ENCODE results near the gene BNIP1.

BNIP1 gene

DNA sequence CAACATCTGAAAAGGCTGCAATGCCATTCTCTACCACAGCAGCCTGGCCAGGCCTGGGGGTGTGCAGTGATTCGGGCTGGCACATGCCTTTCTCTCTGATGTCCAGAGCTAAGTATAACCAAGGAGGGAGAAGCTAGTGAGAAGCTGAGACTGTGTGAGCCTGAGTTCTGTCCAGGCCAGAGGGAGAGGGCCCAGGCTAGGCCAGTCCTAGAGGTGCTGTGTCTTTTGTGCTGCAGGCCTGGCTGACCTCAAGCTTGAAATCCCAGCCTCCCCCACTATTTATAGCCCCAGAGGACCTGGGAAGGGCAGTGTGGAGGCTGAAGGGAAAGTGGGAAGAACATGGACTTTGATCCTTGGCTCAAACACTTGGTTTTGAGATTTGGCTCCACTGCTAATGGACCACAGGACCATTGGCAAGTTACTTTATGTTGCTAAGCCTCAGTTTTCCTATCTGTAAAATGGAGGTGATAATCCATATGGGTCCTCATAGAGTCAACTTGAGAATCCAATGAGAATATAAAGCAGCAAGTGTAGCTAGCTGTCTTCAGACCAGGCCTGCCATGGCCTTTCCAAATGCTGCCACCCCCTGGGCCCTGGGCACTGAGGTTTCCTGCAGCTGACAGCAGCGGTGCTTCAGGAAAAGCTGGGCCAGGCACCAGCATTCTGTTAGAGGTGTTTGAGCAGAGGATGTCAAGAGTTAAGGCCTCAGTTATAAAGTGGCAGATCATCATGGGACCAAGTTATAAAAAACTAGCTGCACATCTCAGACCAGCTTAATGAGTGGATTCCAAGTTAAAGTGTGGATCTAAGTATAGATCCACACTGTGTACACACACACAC lies 21.1 kb downstream of the BNIP1 start:
- DNase-seq (ENCODE audit: low read depth, low spot score), result no peak

DNA sequence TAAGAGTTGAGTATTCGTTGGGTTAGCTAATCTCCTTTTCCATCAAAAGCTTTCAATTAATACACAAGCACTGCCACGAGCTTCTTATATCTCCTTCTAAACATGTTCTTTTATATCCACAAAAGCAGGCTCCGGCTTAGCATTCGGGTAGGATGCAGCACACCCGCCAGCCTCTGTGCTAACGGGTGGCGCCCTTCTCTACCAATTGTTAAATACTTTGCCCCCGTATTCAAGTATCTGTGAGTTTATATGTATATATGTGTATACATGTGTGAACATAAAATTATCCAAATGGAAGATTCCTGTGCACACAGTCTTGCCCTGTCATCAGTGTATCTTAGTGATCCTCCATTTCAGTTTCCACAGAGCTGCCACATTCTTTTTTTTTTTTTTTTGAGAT lies 27.8 kb downstream of the BNIP1 start:
- no peak for DNase-seq (ENCODE audit: low read depth, low spot score)

DNA sequence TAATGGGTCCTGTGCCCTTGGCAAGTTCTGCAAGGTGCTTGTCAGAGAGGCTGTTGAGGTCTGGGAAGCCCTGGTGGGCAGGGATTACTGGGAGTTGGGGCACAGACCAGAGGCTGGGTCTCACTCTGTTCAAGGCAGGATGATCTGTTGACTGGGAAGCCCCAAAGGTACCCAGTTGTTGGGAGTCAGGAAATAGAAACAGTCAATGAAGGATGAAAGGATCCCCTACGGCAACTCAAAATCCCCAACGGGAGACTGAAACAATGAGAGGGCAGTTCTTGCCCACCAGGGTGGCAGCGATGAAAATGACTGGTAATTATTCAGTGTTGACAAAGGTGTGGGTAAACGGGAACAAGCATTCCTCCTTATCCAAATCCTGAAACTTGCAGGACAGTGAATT lies 31.2 kb downstream of the BNIP1 start:
- DNase-seq (ENCODE audit: low read depth, low spot score), result peak; percentile 14

DNA sequence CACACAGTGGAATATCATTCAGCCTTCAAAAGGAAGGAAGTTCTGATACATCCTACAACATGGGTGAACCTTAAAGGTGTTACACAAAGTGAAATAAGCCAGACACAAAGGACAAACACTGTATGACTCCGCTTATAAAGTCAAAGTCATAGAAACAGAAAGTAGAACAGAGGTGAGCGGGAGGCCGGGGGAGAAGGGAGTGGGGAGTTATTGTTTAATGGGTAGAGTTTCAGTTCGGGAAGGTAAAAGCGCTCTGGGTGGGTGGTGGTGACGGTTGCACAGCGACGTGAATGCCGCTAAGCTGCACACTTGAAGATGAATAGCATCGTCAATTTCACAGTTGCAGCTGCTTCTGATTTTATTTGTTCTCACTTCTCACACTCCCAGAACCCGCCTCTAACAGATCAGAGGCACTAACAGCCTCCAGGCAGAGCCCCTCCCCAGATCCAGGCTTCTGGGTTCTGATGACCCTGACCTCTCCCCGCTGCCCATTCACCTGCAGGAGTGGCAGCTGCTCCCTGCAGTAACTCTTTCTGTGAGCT lies 34.1 kb downstream of the BNIP1 start:
- no peak for DNase-seq (ENCODE audit: low read depth, low spot score)

DNA sequence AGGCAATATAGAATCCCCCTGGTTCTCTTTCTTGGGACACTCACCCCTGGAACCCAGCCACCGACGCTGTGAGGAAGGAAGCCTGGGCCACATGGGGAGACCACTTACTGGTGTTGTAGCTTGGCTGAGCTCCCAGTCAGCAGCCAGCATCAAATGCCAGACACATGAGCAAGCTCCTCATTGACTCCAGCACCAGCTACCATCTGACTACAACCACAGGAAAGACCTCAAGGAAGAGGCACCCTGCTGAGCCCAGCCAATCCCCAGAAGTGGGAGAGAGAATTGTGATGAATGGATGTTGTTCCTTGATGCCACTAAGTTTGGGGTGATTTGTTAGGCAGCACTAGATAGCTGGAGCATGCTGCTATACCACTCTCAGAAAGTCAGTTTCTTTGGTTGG lies 36.0 kb downstream of the BNIP1 start:
- no peak for DNase-seq (ENCODE audit: low read depth, low spot score)

DNA sequence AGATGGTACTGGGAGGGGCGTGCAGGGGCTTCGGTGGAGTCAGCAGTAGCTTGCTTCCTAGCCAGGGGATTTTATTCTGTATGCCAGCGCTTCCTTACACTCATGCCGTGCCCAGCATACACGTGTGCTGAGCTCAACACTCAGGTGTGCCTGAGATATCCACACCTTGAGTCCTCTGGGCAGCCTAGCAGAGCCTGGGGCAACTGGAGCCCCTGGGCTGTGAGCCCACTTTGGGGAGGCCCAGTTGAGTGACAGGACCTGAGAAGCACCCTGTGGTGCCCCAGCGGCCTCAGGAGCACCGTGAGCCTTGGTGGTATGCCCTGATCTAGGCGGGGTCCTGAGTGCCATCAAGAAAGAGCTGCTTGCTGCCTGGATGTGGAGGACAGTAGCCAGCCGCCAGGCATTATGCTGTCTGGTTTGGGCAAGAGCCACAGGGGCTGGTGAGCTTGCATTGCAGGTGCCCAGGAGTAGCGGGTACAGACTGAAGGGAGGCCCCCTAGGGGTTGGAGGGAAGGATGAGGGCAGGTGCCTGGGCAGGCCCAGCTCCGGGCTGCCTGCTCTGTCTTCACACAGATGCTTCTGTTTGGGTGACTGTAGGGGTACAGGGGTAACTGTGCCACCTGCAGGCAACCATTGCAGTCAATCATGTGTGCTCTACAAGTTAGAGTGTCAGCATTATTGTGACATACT lies 42.9 kb downstream of the BNIP1 start:
- no peak for DNase-seq (ENCODE audit: low read depth, low spot score)

DNA sequence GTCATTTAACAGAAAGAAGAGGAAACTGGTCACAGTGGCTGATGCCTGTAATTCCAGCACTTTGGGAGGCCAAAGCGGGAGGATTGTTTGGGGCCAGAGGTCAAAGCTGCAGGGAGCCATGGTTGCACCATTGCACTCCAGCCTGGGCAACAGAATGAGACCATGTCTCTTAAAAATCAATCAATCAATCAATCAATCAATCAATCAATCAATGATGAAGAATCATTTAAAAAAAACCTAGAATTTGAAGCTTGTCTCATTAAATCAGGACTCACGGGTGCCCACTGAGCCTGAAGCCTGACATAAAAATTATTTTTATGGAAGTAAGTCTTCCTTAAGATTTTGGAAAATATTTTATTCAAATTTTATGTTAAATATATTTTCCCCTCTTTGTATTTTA lies 43.9 kb downstream of the BNIP1 start:
- DNase-seq (ENCODE audit: low read depth, low spot score), result no peak

DNA sequence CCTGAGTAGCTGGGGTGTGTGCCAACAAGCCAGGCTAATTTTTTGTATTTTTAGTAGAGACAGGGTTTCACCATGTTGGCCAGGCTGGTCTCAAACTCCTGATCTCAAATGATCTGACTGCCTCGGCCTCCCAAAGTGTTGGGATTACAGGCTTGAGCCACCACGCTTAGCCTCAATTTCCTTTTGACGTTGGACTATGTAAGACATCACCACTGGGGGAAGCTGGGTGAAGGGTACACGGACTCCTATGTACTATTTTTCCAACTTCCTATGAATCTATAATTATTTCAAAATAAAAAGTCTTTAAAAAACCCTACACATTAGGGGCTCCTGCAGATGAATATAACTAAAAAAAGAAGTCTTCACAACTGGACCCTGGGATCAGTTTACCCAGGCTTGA lies 46.7 kb downstream of the BNIP1 start:
- no peak for DNase-seq (ENCODE audit: low read depth, low spot score)

DNA sequence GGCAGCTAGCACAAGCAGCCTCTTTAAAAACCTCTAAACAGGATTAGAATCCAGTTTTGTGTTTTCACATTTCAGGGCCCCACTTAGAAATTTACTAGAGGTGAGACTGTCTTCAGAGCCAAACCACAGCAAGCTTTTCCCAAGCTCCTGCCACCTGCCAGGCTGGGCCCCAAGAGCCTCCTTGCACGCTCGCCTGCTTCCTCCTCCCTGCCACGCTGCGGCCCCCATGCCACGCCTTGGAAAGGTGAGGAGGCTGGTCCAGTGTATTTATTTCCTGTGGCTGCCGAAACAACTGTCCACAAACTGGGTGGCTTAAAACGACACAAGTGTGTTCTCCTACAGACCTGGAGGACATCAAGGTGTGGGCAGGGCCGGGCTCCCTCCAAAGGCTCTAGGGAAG lies 47.2 kb downstream of the BNIP1 start:
- DNase-seq (ENCODE audit: low read depth, low spot score), result no peak

DNA sequence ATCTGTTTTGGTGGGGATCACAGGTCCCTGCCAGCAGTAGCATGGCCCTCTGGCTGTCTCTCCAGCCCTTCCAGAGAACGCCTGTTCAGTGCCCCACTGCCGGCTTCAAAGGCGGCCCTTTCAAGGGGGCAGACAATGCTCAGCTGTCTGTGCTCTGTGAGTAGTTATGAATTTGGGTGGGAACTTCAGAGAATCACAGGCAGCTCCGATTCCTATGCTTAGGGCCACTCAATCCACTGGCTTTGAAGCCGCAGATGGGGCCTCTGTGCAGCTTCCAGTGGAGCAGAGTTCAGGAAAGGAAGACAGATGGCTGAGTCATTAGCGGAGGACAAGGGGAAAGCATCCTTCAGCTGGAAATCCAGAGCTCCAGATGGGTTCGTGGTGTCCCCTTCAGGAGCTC lies 48.2 kb downstream of the BNIP1 start:
- DNase-seq (ENCODE audit: low read depth, low spot score), result no peak

DNA sequence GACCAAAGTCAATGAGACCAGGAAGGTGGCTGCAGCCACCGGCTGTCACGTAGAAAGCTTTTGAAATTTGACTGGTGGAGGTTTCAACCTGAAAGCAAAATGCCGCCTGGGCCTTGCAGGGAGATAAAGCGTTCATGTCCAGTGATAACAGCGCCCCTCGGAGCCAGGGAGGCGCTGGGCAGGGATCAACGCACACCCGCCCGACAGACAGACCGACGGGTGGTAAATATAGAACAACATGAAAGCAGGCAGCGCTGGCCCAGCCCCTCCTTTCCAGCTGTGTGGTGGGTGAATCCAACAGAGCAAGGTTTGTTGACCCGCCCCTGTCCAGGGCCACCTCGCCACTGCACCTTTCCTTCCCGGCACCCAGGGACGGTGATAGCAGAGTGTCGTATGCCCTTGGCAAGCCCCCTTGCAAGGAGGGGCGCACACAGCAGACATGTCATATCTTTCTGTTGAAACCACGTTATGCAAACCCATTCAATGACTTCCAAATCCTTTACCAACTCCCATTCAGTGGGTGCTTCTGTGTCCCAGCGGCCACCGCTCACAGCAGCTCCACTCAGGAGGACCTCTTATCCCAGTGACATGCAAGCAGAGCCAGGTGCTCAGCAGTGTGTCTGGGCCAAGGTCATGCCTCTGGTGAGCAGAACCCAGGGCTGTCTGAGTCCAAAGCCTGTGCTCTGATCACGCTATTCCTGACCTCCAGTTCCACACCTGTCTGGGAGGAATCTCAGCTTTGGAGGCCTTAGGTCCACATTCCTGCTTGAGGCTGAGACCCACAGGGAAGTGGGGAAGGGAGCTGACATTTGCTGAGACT lies 52.0 kb downstream of the BNIP1 start:
- no peak for DNase-seq (ENCODE audit: low read depth, low spot score)

DNA sequence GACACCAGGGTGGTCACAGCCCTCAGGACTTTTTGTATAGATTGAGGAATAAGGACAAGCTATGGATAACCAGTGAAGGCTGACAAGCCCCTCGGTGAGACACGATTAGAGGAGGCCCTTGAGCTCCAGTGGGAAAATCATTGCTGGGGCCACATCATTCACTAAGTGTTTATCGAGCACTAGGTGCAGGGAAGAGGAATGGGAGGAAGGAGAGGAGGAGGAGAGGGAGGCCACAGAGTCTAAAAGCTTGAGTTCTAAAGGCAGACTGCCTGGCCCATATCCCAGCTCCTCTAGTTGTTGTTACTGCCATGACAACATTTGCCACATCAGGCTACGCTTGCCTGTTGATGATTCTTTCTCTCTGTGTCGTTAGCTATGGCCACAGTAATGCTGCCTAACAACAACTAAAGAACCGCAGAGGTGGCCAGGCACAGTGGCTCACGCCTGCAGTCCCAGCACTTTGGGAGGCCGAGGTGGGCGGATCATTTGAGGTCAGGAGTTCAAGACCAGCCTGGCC lies 53.1 kb downstream of the BNIP1 start:
- DNase-seq (ENCODE audit: low read depth, low spot score), result no peak

DNA sequence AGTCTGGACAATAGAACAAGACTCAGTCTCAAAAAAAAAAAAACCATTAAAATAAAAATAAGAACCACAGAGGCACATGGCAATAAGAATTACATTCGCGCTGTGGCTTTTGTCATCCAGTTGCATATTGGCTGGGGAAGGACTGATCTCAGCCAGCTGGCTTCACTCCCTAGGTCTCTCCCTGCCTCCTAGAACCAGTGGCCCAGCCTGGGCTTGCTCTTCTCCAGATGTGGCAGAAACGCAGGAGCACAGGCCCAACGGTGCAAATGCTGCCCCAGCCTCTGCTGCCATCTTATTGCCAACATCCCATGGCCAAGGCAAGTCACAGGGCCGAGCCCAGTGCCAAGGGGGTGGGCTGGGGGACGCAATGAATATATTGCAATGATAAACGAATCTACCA lies 53.7 kb downstream of the BNIP1 start:
- DNase-seq (ENCODE audit: low read depth, low spot score), result no peak

DNA sequence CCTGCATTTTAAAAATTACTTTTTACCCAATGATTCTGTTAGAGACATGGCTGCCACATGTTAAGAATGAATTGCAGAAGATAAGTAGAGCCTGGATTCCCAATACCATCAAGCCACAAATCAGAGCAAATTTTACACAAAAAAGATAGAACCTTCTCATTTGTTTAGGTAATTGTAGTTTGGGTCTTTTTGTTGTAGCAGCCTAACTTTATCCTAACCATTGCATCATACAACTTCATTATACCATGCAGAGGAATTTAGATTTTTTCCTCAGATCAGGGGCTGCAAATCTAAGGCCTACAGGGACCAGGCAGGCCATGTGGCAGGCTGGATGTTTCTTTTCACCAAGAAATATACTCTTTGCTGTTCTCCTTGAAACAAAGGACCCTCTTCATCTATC lies 56.0 kb downstream of the BNIP1 start:
- DNase-seq (ENCODE audit: low read depth, low spot score), result no peak

DNA sequence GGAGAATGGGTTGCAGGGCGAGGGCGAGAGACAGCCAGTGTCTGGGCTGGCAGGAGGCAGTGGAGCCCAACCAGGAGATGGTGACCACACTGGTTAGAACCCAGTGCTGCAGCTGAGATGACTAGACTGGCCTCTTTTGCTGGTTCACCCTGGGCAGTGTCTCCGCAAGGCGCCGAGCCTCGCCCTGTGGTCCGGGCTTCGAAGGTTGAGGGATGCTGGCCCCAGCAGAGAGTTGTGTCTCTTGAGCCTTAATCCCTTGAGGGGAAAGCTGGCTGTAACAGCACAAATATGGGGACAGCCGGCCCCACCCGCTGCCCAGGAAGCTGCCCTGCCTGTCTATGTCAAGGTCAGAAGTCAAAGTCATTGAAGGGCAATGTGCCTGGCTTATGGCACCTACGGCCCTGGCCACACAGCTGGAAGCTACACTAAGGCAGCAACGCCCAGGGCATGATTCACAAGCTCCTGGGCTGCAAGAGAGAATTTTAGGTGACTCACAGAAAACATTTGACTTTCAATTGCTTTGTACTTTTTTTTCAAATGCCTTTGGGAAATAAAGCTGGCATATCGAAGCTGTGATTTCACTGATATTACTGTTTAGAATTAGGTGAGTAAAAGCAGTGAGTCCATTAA lies 57.4 kb downstream of the BNIP1 start:
- peak; percentile 22 for DNase-seq (ENCODE audit: low read depth, low spot score)

DNA sequence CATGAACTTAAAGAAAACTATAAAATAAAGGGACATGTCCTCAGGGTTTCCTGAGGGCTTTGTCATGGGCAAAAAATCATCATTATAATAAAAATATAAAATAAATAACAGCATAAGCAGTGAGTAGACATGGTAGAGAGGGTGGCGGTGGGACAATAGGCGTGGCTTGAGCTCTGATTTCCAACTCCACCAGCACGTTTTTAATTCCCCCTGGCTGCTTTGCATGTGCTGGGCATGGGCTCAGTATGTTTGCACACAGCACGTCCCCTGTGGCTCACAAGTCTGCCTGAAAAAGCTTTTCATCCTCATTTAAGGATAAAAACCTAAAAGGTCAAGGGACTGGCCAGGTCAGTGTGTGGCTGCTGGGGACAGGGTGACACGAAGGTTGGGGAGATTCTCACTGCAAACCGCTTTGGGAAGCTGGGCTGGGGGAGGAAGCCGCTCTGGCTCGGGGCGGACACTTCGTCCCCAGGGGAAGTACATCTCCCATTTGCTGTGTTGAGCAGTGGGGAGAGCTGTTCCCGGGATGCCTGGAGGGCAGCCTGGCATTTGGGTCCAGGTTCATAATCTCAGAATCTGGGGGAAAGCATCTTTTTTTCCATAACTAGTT lies 58.0 kb downstream of the BNIP1 start:
- peak; percentile 24 for DNase-seq (ENCODE audit: low read depth, low spot score)

DNA sequence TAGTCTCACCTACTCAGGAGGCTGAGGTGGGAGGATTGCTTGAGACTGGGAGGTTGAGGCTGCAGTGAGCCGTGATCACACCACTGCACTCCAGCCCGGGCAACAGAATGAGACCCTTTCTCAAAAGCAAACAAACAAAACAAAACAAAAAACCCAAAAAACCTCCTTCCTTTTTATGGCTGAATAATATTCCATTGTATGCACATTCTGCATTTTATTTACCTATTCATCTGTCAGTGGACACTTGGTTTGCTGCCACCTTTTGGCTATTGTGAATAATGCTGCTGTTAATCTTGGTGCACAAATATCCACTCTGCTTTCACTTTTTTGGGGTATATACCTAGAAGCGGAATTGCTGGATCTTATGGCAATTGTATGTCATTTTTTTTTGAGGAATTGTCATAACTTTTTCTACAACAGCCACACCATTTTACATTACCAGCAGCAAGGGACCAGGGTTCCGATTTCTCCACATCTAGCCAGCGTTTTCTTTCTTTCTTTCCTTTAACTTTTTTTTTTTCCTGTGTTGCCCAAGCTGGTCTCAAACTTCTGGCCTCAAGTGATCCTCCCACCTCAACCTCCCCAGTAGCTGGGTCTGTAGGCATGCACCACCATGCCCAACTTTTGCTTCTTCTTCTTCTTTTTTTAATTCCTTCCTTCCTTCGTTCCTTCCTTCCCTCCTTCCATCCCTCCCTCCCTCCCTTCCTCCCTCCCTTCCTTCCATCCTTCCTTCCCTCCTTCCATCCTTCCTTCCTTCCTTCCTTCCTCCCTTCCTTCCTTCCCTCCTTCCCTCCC lies 60.1 kb downstream of the BNIP1 start:
- no peak for DNase-seq (ENCODE audit: low read depth, low spot score)

DNA sequence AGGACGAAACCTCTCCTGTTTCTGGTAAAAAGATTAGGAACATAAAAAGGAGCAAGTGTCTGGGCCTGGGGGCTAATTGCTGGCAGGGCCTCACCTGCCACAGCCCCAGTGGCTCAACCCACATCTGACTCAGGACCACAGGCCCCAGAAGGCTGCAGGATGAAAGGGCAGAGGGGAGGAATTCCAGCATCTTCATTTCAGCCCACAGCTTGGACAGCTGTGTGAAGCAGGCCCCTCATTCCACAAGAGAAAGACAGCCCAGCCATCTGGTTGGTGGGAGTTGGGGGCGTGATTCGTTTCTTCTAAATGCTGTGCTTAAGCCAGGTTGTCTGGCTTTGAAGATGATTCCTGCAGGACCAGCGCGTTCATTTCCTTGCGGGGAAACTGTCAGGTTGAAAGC lies 61.6 kb downstream of the BNIP1 start:
- DNase-seq (ENCODE audit: low read depth, low spot score), result peak; percentile 12

DNA sequence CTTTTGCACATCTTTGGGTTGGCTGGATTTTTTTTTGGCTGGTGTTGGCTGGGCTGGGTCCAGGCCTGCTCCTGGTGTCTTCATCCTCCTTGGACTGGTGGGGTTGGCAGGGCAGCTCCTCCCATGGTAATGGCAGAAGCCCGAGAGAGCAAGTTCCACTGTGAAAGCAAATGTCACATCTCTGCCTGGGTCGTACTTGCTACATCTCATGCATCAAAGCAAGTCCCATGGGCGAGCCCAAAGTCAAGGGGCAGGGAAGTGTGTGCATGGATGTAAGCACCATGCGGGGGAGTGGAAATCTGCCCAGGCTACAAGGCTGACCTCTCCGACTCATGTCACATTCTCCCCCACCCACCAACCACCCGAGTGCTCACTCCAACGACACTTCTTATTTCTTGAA lies 64.0 kb downstream of the BNIP1 start:
- DNase-seq (ENCODE audit: low read depth, low spot score), result no peak

DNA sequence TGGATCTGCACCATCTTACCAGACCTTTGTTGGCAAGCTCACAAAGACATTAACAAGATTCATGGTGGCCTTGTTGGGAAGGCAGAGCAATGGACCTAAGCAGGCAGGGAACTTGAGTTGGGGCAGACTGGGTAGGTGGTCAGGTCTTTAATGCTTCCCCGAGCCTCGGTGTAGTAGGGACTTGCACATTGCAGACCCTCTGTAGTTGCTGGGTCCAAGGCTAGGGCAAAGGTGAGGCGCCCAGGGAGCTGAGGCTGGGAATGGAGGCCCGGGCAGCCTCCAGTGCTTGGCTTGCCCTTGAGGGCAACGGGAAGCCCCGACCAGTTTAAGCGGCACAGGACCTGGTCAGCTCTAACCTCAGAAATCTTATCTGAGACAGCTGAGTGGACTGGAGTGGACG lies 66.5 kb downstream of the BNIP1 start:
- no peak for DNase-seq (ENCODE audit: low read depth, low spot score)

All from ELF-1 (cell line).